Fibroblast of lung (primary cell): Measurements from ENCODE around the gene COQ8B. TPM values are rescaled to one million over a fixed set of nuclear protein-coding genes. Genes with fewer than 3 reads are reported as not detected.

ENCODE experiments used
- DNase-seq, 2 donors: peaks; one replicate each; pipeline versions ENCODE4 v3.0.0 to v3.0.0-alpha.2; 2010; ENCODE audit warnings: low read depth in 2 of 2
- H2AFZ ChIP-seq: 2 replicates; pipeline ENCODE4 v1.5.1; 2012; ENCODE audit warnings: low read length, control low read depth, inconsistent platforms
- H3K27ac ChIP-seq: 2 replicates; pipeline ENCODE4 v1.5.1; 2011; ENCODE audit warnings: low read length, control low read depth; ENCODE audit not compliant: insufficient read depth
- H3K27me3 ChIP-seq: 2 replicates; pipeline ENCODE4 v1.5.1; 2011; ENCODE audit warnings: mild to moderate bottlenecking, low read length; ENCODE audit not compliant: control insufficient read depth, insufficient read depth
- H3K36me3 ChIP-seq: 2 replicates; pipeline ENCODE4 v1.5.1; 2011; ENCODE audit warnings: low read length; ENCODE audit not compliant: control insufficient read depth, insufficient read depth
- H3K4me1 ChIP-seq: 2 replicates; pipeline ENCODE4 v1.5.1; 2011; ENCODE audit warnings: low read length; ENCODE audit not compliant: control insufficient read depth, insufficient read depth; ENCODE audit errors: extremely low read depth
- H3K4me2 ChIP-seq: 2 replicates; pipeline ENCODE4 v1.5.1; 2011; ENCODE audit warnings: low read length, control low read depth; ENCODE audit not compliant: insufficient read depth; ENCODE audit errors: extremely low read depth
- H3K4me3 ChIP-seq, 4 experiments: fragments of 200-600 bp in 1 of 4; sonication (generic) in 1 of 4; replicated peaks in 1 of 4; 2 replicates each; pipeline ENCODE4 v1.5.1; 2011 to 2016; ENCODE audit warnings: low read length in 4 of 4, low read depth in 3 of 4, mild to moderate bottlenecking in 3 of 4, control low read depth in 2 of 4, inconsistent platforms in 1 of 4, mixed read lengths in 1 of 4; ENCODE audit not compliant: insufficient read depth in 1 of 4; ENCODE audit errors: control extremely low read depth in 1 of 4
- H3K79me2 ChIP-seq: 2 replicates; pipeline ENCODE4 v1.5.1; 2012; ENCODE audit warnings: mild to moderate bottlenecking, low read length, inconsistent platforms; ENCODE audit not compliant: control insufficient read depth, insufficient read depth
- H3K9ac ChIP-seq: 2 replicates; pipeline ENCODE4 v1.5.1; 2011; ENCODE audit warnings: mild to moderate bottlenecking, low read length, control low read depth; ENCODE audit not compliant: insufficient read depth
- H3K9me3 ChIP-seq: 2 replicates; pipeline ENCODE4 v1.5.1; 2012; ENCODE audit warnings: low read depth, low read length; ENCODE audit not compliant: control insufficient read depth, insufficient read depth
- H4K20me1 ChIP-seq: 2 replicates; pipeline ENCODE4 v1.5.1; 2011; ENCODE audit warnings: low read length; ENCODE audit not compliant: control insufficient read depth, insufficient read depth; ENCODE audit errors: extremely low read depth
- CTCF ChIP-seq, 2 donors: IDR thresholded peaks in 1 of 2; conservative IDR thresholded peaks in 1 of 2; 1 replicate in 1 of 2; 2 replicates in 1 of 2; pipeline ENCODE4 v1.5.1; 2011 to 2012; ENCODE audit warnings: low read length in 2 of 2, control low read depth in 1 of 2, inconsistent platforms in 1 of 2, low read depth in 1 of 2, mild to moderate bottlenecking in 1 of 2
- EZH2 ChIP-seq: IDR thresholded peaks from 2 replicates; pipeline ENCODE4 v1.5.1; 2012; ENCODE audit warnings: low read length, control low read depth, mild to moderate bottlenecking; ENCODE audit errors: missing control alignments
- polyA plus RNA-seq, 2 donors: library from polyadenylated mRNA; depleted of rRNA in 1 of 2; stranded (reverse) in 1 of 2; unstranded in 1 of 2; fragments of >200 nt; gene quantifications; 2 replicates each; pipeline ENCODE4 v1.2.1, GENCODE V29; 2011 to 2012; ENCODE audit warnings: missing spikeins in 1 of 2
- total RNA-seq: library from RNA; depleted of rRNA; stranded (reverse); fragments of >200 nt; gene quantifications from 2 replicates; pipeline ENCODE4 v1.2.1, GENCODE V29; 2014

The COQ8B gene
- total and polyA plus RNA-seq, 2 donors (not counting 1 experiment from before 2014, with no cell fraction given): 13.7 to 43.4 TPM

DNA sequence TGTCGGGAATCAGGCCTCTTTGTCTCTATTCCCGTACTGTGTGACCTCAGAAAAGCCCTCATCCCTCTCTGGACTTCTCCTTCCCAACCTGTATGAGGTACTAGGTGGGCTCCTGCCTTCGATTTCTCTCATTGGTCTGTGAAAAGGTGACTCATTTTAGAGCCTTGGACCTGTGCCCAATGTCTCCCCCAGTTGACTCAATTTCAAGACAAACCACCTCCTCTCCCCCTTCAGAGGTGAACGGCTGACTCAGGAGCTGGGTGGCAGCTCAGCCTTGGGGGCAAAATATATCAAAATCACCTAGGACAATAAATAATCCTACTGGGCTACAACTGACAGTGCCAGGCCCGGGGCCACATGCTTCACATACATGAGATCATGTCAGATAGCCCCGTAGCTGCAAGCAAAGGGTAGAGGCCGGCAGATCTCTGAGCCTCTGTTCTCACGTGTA lies 630 bp downstream of the COQ8B start:
- peak overlapping the region; percentile 85 for H3K4me2 ChIP-seq
- TF ChIP-seq CTCF (conservative IDR thresholded peaks at IDR 0.05 in 1 of 2, IDR thresholded peaks at IDR 0.05 in 1 of 2; ENCODE audit: low read depth in 1 of 2, low read length in 2 of 2) (no peak), EZH2 (no peak)
- H2AFZ ChIP-seq: no peak overlapping the region
- DNase-seq: no peak
- peak overlapping the region; percentile 86 for H3K9ac ChIP-seq
- peak overlapping the region; percentile 63 to 95 (median 78) for H3K4me3 ChIP-seq
- no peaks in the 10 kb centered on the region for H3K27me3 ChIP-seq
- H3K79me2 ChIP-seq: peaks cover 37% of the 10 kb centered on the region
- peaks cover 8% of the 10 kb centered on the region for H3K4me1 ChIP-seq
- no peaks in the 10 kb centered on the region for H3K9me3 ChIP-seq
- H4K20me1 ChIP-seq: no peaks in the 10 kb centered on the region
- H3K36me3 ChIP-seq: peaks cover 1% of the 10 kb centered on the region
- H3K27ac ChIP-seq: peak overlapping the region; percentile 98

- no peaks in the 10 kb centered on the region for H3K9me3 ChIP-seq
- peak overlapping the region; percentile 85 for H3K4me2 ChIP-seq
- H3K36me3 ChIP-seq: peaks cover 5% of the 10 kb centered on the region
- no peaks in the 10 kb centered on the region for H3K27me3 ChIP-seq
- peak overlapping the region; percentile 98 for H3K27ac ChIP-seq
- peak overlapping the region; percentile 67 for H3K9ac ChIP-seq
- no peaks in the 10 kb centered on the region for H4K20me1 ChIP-seq
- peaks cover under 1% of the 10 kb centered on the region for H3K4me1 ChIP-seq
- TF ChIP-seq EZH2: no peak
- TF ChIP-seq CTCF (conservative IDR thresholded peaks at IDR 0.05 in 1 of 2, IDR thresholded peaks at IDR 0.05 in 1 of 2; ENCODE audit: low read depth in 1 of 2, low read length in 2 of 2): no peak
- peaks cover 24% of the 10 kb centered on the region for H3K79me2 ChIP-seq
- H2AFZ ChIP-seq: no peak overlapping the region
- H3K4me3 ChIP-seq: peak overlapping the region; percentile 31 to 70 (median 57)
- DNase-seq: peak; percentile 90 to 91
Observed at GRCh38 chr19:40714441-40715299, 2.0 kb downstream of the COQ8B start.

GRCh38 chr19:40713939-40714338 lies 2.7 kb downstream of the COQ8B start:
- Histone ChIP-seq H3K9ac (peak overlapping the region; percentile 67), H2AFZ (no peak overlapping the region), H3K27me3 (no peaks in the 10 kb centered on the region), H3K9me3 (no peaks in the 10 kb centered on the region), H3K27ac (peak overlapping the region; percentile 98), H3K4me3 (peak overlapping the region in 1 of 4 experiments; percentile 70), H4K20me1 (no peaks in the 10 kb centered on the region), H3K79me2 (peaks cover 17% of the 10 kb centered on the region), H3K4me2 (peak overlapping the region; percentile 29), H3K36me3 (peaks cover 5% of the 10 kb centered on the region), H3K4me1 (no peaks in the 10 kb centered on the region)
- TF ChIP-seq CTCF (conservative IDR thresholded peaks at IDR 0.05 in 1 of 2, IDR thresholded peaks at IDR 0.05 in 1 of 2; ENCODE audit: low read depth in 1 of 2, low read length in 2 of 2) (no peak), EZH2 (no peak)
- no peak for DNase-seq
